OCI-LY7 (cell line): ENCODE data around the gene BRSK2.

ENCODE experiments used
- CTCF ChIP-seq: fragments of 200-600 bp; sonication (generic); conservative IDR thresholded peaks from 2 replicates; pipeline ENCODE4 v1.5.1; 2014; ENCODE audit warnings: mild to moderate bottlenecking, antibody characterized with exemption, low read length, moderate library complexity, mixed read lengths
- EZH2phosphoT487 ChIP-seq: fragments of 200-600 bp; sonication (generic); IDR thresholded peaks from 2 replicates; pipeline ENCODE4 v1.6.1; 2018; ENCODE audit warnings: low read depth, borderline replicate concordance, mild to moderate bottlenecking, mixed run types, antibody characterized with exemption, low read length, moderate library complexity, mixed read lengths

GRCh38 chr11:1414650-1415049, 24.9 kb downstream of the BRSK2 start:
- TF ChIP-seq CTCF (no peak), EZH2phosphoT487 (no peak)
